Cerebellar nuclear complex (tissue), 1 donor: ENCODE measurements around the gene NPIPA2.
"Not testable (repeated sequence)": the region's sequence is repeated elsewhere in the genome, so short reads cannot be mapped to it uniquely, and the experiment has no call there.

ENCODE experiments used
- DNase-seq, 2 experiments: peaks; one replicate each; lab custom pipeline; 2025; lab: John Stamatoyannopoulos, UW

Gene NPIPA2

GRCh38 chr16:14742273-14743128 is at the start of gene NPIPA2:
NPIPA2 (plus strand) TSS chr16:14742533; CDS start chr16:14748066, 5,533 bp downstream.
- DNase-seq = not testable (repeated sequence)

DNA sequence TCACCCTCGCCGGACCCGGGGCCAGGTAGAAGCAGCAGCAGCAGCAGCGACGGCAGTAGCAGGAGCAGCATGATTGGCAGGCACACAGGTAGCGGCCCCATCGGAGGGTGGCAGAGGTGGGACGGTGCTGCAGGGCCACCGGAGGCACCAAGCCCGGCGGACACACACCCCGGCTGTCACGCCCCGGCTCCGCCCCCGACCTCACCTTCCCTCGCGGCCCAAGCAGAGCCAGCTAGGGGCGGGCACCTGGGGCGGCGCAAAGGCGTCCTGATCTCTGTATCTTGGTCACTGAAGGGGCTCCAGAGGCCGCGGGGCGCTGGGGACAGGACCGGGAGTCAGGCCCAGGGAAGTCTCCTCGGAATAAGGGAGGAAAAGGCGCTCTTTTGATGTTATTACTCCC is 48.2 kb upstream of the NPIPA2 start, which contains the start of gene PLA2G10:
Gene PLA2G10, minus strand, starts transcription at position 180 of the 400 bp plus-strand sequence. Its CDS starts 79 bp downstream, at position 101.
- DNase-seq = not testable (repeated sequence)

DNA sequence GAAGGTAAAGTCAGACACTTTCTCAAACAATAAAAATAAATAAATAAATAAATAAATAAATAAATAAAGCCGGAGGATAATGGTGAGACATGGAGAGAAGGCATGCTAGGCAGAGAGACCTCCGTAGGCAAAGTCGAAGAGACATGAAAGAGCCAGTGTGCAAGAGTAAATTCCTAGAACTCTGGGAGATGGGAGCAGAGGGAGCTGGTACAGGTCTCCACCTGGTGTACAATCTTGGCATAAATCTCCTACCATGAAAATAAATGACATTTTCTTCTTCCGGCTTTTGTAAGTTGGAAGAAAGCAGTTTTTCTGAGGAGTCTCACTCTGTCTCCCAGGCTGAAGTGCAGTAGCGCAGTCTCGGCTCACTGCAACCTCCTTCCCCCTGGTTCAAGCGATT is 40.5 kb upstream of the NPIPA2 start:
- DNase-seq = not testable (repeated sequence)

DNA sequence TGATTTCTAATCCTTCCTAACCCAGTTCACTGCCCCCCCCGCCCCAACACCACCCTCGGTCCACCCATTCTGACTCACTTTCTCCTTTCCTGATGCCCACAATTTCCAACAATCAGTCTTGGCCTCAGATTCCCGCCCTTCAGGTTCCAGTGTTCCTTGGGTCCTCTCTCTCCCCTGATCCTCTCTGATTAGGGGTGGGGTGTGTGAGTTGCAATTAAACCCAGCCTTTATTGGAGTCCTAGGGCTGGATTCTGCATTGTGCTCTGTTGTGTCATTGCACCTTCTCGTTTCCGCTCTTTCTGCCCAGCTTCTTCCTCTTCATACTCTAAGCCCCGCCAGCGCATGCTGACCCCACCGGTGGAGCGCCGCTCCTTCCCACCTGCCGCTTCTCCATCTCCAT is 39.7 kb upstream of the NPIPA2 start:
- not testable (repeated sequence) for DNase-seq

DNA sequence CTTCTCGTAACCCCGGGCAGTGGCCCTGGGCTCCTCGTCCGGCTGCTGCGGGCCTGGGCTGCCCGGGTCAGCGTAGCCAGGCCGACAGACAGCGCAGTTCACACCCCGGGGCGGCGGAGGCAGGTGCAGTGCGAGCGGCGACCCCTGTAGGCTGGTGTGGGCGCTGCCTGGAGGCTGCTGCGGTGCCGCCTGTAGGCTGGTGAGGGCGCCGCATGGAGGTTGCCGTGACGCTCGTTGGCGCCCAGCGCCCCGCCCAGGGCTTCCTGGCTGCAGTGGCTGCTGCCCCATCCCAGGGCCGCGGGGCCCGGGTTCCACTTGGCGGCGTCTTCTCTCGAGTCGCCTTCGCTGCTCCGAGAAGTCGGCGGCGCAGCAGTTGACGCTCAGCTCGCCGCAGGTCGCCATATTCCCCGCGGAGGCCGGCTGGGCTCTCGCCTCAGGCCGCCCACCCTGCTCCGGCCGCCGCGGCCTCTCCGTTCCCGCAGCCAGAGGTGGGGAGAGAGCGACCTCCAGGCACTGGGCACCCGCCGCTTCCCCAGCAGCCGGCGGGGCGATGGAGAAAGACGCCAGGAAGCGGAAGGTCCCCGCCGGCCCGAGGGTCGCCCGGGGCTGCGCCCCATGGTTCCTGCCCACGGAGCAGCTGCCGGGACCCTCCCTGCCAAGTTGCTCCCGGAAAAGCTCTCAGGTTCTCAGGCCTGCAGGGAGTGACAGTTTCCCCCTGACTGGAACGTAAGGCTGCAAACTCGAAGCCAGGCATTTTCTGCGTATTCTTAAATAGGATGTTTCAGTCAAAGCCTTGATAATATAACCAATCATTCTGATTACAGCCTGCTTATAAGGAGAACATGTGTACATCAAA is 38.9 kb upstream of the NPIPA2 start, which contains the start of gene NPIPA3:
Gene NPIPA3, plus strand, starts transcription at position 256 of the 856 bp plus-strand sequence. CDS start 5,533 bp downstream, outside the sequence.
- DNase-seq = not testable (repeated sequence)

GRCh38 chr16:14733233-14733632 is 9.1 kb upstream of the NPIPA2 start:
- not testable (repeated sequence) for DNase-seq

DNA sequence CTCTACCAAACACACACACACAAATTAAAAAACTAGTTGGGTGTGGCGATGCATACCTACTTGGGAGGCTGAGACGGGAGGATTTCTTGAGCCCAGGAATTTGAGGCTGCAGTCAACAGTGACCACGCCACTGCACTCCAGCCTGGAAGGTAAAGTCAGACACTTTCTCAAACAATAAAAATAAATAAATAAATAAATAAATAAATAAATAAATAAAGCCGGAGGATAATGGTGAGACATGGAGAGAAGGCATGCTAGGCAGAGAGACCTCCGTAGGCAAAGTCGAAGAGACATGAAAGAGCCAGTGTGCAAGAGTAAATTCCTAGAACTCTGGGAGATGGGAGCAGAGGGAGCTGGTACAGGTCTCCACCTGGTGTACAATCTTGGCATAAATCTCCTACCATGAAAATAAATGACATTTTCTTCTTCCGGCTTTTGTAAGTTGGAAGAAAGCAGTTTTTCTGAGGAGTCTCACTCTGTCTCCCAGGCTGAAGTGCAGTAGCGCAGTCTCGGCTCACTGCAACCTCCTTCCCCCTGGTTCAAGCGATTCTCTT is 1.4 kb upstream of the NPIPA2 start:
- not testable (repeated sequence) for DNase-seq

- not testable (repeated sequence) for DNase-seq
Measured at GRCh38 chr16:14741794-14742193, 539 bp upstream of the NPIPA2 start.

DNA sequence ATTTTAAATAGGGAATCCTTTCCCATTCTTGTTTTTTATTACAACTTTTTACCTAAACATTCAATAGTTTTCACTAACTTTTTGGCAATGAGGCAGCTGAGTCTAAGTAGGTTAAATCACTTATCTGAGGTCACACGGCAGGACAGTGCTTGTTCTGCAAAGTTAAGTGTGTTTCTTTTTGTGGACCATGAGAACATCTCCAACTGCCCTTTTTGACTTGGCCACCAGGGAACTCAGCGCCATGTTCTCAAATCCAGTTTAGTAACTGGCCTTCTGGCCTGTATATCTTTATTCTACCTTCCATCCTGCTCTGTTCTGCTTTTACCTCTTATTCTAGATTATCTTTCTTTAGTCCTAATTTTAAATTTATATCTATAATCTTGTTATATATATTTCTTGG is 31.3 kb downstream of the NPIPA2 start:
- DNase-seq = not testable (repeated sequence)

DNA sequence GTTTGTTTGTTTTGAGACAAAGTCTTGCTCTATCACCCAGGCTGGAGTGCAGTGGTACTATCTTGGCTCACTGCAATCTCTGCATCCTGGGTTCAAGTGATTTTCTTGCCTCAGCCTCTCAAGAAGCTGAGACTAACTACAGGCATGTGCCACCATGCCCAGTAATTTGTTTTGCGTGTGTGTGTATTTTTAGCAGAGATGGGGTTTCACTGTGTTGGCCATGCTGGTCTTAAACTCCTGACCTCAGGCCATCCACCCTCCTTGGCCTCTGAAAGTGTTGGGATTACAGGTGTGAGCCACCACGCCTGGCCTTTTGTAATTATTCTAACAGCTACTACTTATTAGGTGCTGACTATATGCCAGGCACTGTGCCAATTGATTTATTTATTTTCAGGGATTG is 33.3 kb downstream of the NPIPA2 start:
- not testable (repeated sequence) for DNase-seq

- DNase-seq = not testable (repeated sequence)
Measured at GRCh38 chr16:14776763-14777162, 34.4 kb downstream of the NPIPA2 start.

GRCh38 chr16:14779368-14779877 is 37.1 kb downstream of the NPIPA2 start:
- DNase-seq = not testable (repeated sequence)

GRCh38 chr16:14786180-14786579 is 43.8 kb downstream of the NPIPA2 start:
- DNase-seq = not testable (repeated sequence)

DNA sequence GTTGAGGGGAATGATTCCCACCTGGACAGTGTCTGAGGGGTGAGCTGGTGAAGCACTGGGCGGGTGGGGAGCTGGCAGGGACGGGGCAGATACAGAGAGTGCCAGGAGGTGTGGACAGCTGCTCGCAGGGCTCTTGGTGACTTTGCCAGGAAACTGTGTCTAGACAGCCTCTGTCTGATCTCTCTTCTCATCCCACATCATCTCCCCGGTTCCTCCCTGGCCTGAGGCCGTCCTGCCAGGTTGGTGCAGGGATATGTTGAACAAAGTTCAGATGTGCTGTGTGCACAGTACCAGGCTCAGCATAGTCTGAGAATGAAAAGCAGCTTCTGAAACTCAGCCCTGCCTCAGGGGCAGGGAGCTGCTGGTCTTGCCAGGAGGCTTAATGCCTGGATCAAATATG is 47.2 kb downstream of the NPIPA2 start:
- not testable (repeated sequence) for DNase-seq

DNA sequence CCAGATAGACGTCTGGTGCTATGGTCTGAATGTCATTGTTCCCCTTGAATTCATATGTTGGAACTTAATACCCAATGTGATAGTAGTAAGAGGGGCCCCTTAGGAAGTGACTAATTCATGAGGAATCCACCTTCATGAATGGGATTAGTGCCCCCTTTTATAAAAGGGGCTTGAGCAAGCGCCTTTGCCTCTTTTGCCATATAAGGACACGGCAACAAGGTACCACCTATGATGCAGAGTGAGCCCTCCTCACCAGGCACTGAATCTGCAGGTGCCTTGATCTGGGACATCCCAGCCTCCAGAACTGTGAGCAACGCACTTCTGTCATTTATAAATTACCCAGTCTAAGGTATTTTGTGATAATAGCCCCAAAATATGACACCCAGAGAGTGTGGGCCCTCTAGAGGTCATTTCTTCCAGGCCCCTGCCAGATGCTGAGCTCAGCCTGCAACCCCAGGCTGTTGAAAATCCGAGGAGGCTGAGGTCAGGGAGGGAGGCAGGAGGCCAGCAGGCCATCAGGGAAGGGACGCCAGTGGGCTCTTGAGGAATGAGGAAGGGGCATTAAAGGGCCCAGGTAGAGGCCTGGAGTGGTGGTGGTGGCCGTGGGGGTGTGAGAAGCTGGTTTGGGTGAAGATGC is 48.1 kb downstream of the NPIPA2 start:
- DNase-seq = not testable (repeated sequence)

GRCh38 chr16:14792914-14793313 is 50.6 kb downstream of the NPIPA2 start:
- DNase-seq = not testable (repeated sequence)

- not testable (repeated sequence) for DNase-seq
Measured at GRCh38 chr16:14797558-14797957, 55.2 kb downstream of the NPIPA2 start.

DNA sequence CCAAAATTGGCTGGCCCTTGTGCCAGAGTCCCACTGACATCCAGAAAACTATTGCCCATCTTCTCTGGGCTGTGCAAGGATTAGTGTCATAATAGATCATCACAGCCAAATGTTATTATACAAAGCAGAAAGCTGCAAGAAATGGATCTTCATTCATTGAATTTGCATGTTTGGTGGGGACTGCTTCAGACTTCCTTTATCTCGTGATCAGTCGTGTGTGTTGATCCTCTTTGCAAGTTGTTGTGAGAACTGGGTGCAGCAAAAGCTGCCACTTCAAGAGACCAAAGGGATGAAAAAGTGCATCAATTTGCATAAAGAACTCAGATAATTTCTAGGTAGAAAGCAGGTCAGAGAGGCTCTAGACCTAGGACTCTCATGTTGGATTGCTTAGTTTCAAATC is 61.2 kb downstream of the NPIPA2 start:
- DNase-seq = not testable (repeated sequence)

- DNase-seq = not testable (repeated sequence)
Measured at GRCh38 chr16:14807184-14807678, 64.9 kb downstream of the NPIPA2 start.

GRCh38 chr16:14813890-14814289 is 71.6 kb downstream of the NPIPA2 start:
- DNase-seq = not testable (repeated sequence)
